ENCODE measurements around the gene RSPH9. TPM values are rescaled to one million over a fixed set of nuclear protein-coding genes. Genes with fewer than 3 reads are reported as not detected.

RSPH9 gene
- 1 to 10 TPM in 1 of 2 donors, under 1 TPM in 1; 0.32 to 1.9 TPM for total RNA-seq
- 1 to 10 TPM; 2.8 to 5.6 (median 4.0) TPM for polyA plus RNA-seq (ENCODE audit: insufficient read length in 6 of 6)
- long read RNA-seq, donor 1, transcript RSPH9-201 (5 exons, 2,534 nt) = major isoform, 6 of 6 reads
- long read RNA-seq, donor 1, partial matches to known transcripts = 0 of 6 reads
- long read RNA-seq, donor 1, other reads (novel, unspliced or antisense) = 0 of 6 reads
- long read RNA-seq, donor 2, partial matches to known transcripts = 0 of 1 reads
- long read RNA-seq, donor 2, other reads (novel, unspliced or antisense) = 0 of 1 reads
- long read RNA-seq, donor 3, partial matches to known transcripts = 0 of 1 reads
- long read RNA-seq, donor 3, other reads (novel, unspliced or antisense) = 0 of 1 reads
- long read RNA-seq, donor 4, partial matches to known transcripts = 0 of 2 reads
- long read RNA-seq, donor 4, other reads (novel, unspliced or antisense) = 1 of 2 reads
- long read RNA-seq, donor 5, partial matches to known transcripts = 0 of 64 reads
- long read RNA-seq, donor 5, other reads (novel, unspliced or antisense) = 59 of 64 reads
- long read RNA-seq, donor 6, partial matches to known transcripts = 0 of 59 reads
- long read RNA-seq, donor 6, other reads (novel, unspliced or antisense) = 57 of 59 reads
- long read RNA-seq, donor 7, partial matches to known transcripts = 0 of 2 reads
- long read RNA-seq, donor 7, other reads (novel, unspliced or antisense) = 0 of 2 reads
- long read RNA-seq, donor 8, partial matches to known transcripts = 0 of 4 reads
- long read RNA-seq, donor 8, other reads (novel, unspliced or antisense) = 0 of 4 reads
- long read RNA-seq, donor 9 = 0 reads
- long read RNA-seq, donor 10, transcript RSPH9-201 (5 exons, 2,534 nt) = major isoform, 10 of 15 reads
- long read RNA-seq, donor 10, partial matches to known transcripts = 0 of 15 reads
- long read RNA-seq, donor 10, other reads (novel, unspliced or antisense) = 5 of 15 reads
- long read RNA-seq, donor 11, transcript RSPH9-201 (5 exons, 2,534 nt) = major isoform, 5 of 5 reads
- long read RNA-seq, donor 11, partial matches to known transcripts = 0 of 5 reads
- long read RNA-seq, donor 11, other reads (novel, unspliced or antisense) = 0 of 5 reads
- long read RNA-seq, donor 12, transcript RSPH9-201 (5 exons, 2,534 nt) = major isoform, 6 of 68 reads
- long read RNA-seq, donor 12, partial matches to known transcripts = 0 of 68 reads
- long read RNA-seq, donor 12, other reads (novel, unspliced or antisense) = 62 of 68 reads

GRCh38 chr6:43644940-43645612, at the start of gene RSPH9:
RSPH9 (plus strand) TSS chr6:43645036; CDS start chr6:43645099, 63 bp downstream.
- Histone ChIP-seq H3K4me3 (peak within 1 kb of the TSS; percentile 27 to 58), H3K9me3 (no peaks in the 10 kb centered on the region), H3K27ac (peak within 1 kb of the TSS in 1 of 2 donors; percentile 78), H3K36me3 (peaks cover 0 to 28% of the 10 kb centered on the region in 2 donors), H3K4me1 (peaks cover 3 to 9% of the 10 kb centered on the region in 2 donors), H3K27me3 (no peaks in the 10 kb centered on the region)
- TF ChIP-seq CTCF (IDR thresholded peaks at IDR 0.05) = no peak
- ATAC-seq (peak; percentile 90), DNase-seq (peak in 3 of 4 donors; percentile 79 to 95 (median 81))
- intact Hi-C loops (cut with DNase I) = no loop called here

- TF ChIP-seq CTCF (IDR thresholded peaks at IDR 0.05) = no peak
- Histone ChIP-seq H3K4me3 (no peak overlapping the region), H3K4me1 (no peaks in the 10 kb centered on the region), H3K9me3 (no peaks in the 10 kb centered on the region), H3K36me3 (peaks cover 0 to 75% of the 10 kb centered on the region in 2 donors), H3K27me3 (no peaks in the 10 kb centered on the region), H3K27ac (no peak overlapping the region)
- DNase-seq (no peak), ATAC-seq (no peak)
- intact Hi-C loops (cut with DNase I) = no loop called here
Measured at GRCh38 chr6:43600595-43600994, 44.2 kb upstream of the RSPH9 start.

GRCh38 chr6:43604174-43604573, 40.7 kb upstream of the RSPH9 start:
- DNase-seq = no peak
- Histone ChIP-seq H3K36me3 (peaks cover 0 to 69% of the 10 kb centered on the region in 2 donors), H3K4me3 (no peak overlapping the region), H3K9me3 (no peaks in the 10 kb centered on the region), H3K4me1 (peaks cover 0 to 7% of the 10 kb centered on the region in 2 donors), H3K27me3 (no peaks in the 10 kb centered on the region), H3K27ac (no peak overlapping the region)
- no peak for ATAC-seq
- TF ChIP-seq CTCF (IDR thresholded peaks at IDR 0.05) = no peak
- intact Hi-C loops (cut with DNase I) = no loop called here

GRCh38 chr6:43606019-43606418, 38.8 kb upstream of the RSPH9 start:
- Histone ChIP-seq H3K4me3 (no peak overlapping the region), H3K27ac (no peak overlapping the region), H3K9me3 (no peaks in the 10 kb centered on the region), H3K27me3 (no peaks in the 10 kb centered on the region), H3K4me1 (peaks cover 0 to 7% of the 10 kb centered on the region in 2 donors), H3K36me3 (peaks cover 0 to 73% of the 10 kb centered on the region in 2 donors)
- TF ChIP-seq CTCF (IDR thresholded peaks at IDR 0.05) = no peak
- DNase-seq (no peak), ATAC-seq (no peak)
- intact Hi-C loops (cut with DNase I) = no loop called here
